Smooth muscle cell (in vitro differentiated cells): ENCODE measurements around the gene TYK2. TPM values are rescaled to one million over a fixed set of nuclear protein-coding genes. Genes with fewer than 3 reads are reported as not detected.
"Not testable (repeated sequence)": the region's sequence is repeated elsewhere in the genome, so short reads cannot be mapped to it uniquely, and the experiment has no call there.

Experiments used
- DNase-seq: peaks from one replicate; lab custom pipeline; 2025; ENCODE audit not compliant: unreplicated experiment; lab: John Stamatoyannopoulos, UW
- H2AFZ ChIP-seq: fragments of 200-600 bp; sonication (generic); 2 replicates; pipeline ENCODE4 v1.6.0; 2016; ENCODE audit warnings: antibody characterized with exemption, low read depth, mild to moderate bottlenecking
- H3F3A ChIP-seq: fragments of 200-600 bp; sonication (generic); 2 replicates; pipeline ENCODE4 v1.6.0; 2017; ENCODE audit warnings: antibody characterized with exemption, low read depth
- H3K27ac ChIP-seq: fragments of 200-600 bp; sonication (generic); 2 replicates; pipeline ENCODE4 v1.5.1; 2016; ENCODE audit warnings: low read depth, mild to moderate bottlenecking
- H3K27me3 ChIP-seq: fragments of 200-600 bp; sonication (generic); 2 replicates; pipeline ENCODE4 v1.6.1; 2016; ENCODE audit warnings: low read depth, mild to moderate bottlenecking
- H3K36me3 ChIP-seq: fragments of 200-600 bp; sonication (generic); 2 replicates; pipeline ENCODE4 v1.5.1; 2016; ENCODE audit warnings: low read depth
- H3K4me1 ChIP-seq: fragments of 200-600 bp; sonication (generic); 2 replicates; pipeline ENCODE4 v1.5.1; 2016; ENCODE audit warnings: low read depth
- H3K4me2 ChIP-seq: fragments of 200-600 bp; sonication (generic); 2 replicates; pipeline ENCODE4 v1.6.0; 2016; ENCODE audit warnings: mild to moderate bottlenecking
- H3K4me3 ChIP-seq: fragments of 200-600 bp; sonication (generic); 2 replicates; pipeline ENCODE4 v1.5.1; 2016; ENCODE audit warnings: mild to moderate bottlenecking
- H3K79me2 ChIP-seq: fragments of 200-600 bp; sonication (generic); 2 replicates; pipeline ENCODE4 v1.6.0; 2016; ENCODE audit warnings: low read depth, mild to moderate bottlenecking
- H3K9ac ChIP-seq: fragments of 200-600 bp; sonication (generic); 2 replicates; pipeline ENCODE4 v1.6.0; 2016; ENCODE audit warnings: low read depth
- H3K9me3 ChIP-seq: fragments of 200-600 bp; sonication (generic); replicated peaks from 2 replicates; pipeline ENCODE4 v1.5.1; 2016; ENCODE audit warnings: low read depth
- H4K20me1 ChIP-seq: fragments of 200-600 bp; sonication (generic); 2 replicates; pipeline ENCODE4 v1.6.0; 2016; ENCODE audit warnings: low read depth
- WGBS: methylation state at CpG from one replicate; pipeline ENCODE4 v1.1.7; 2016; ENCODE audit warnings: low lambda C conversion rate; 5-methylcytosine and 5-hydroxymethylcytosine counted together
- polyA plus RNA-seq: library from polyadenylated mRNA; unstranded; fragments of >200 nt; fragmentation: Nextera tagmentation; extraction: Ambion mirVana; gene quantifications from 2 replicates; pipeline ENCODE4 v1.2.1, GENCODE V29; 2016
- total RNA-seq: library from RNA; depleted of rRNA; stranded (reverse); fragments of >200 nt; gene quantifications from 2 replicates; pipeline ENCODE4 v1.2.3, GENCODE V29; 2014
- TF ChIP-seq, protein P1 (sequence below): fragments of 200-600 bp; sonication (generic); IDR thresholded peaks from 2 replicates; pipeline ENCODE4 v1.5.1; 2017; ENCODE audit warnings: borderline replicate concordance, mild to moderate bottlenecking, antibody characterized with exemption; ENCODE audit not compliant: insufficient read depth, poor library complexity, severe bottlenecking

TYK2 gene
- total and polyA plus RNA-seq, 2 experiments from 2014 or later = 53.1 to 98.4 TPM

- Histone ChIP-seq H3F3A (no peaks in the 10 kb centered on the region), H4K20me1 (no peaks in the 10 kb centered on the region), H2AFZ (no peak overlapping the region), H3K79me2 (no peaks in the 10 kb centered on the region), H3K27ac (no peak overlapping the region), H3K4me2 (no peak overlapping the region), H3K9me3 (no peaks in the 10 kb centered on the region), H3K4me1 (no peaks in the 10 kb centered on the region), H3K36me3 (no peaks in the 10 kb centered on the region), H3K9ac (no peak overlapping the region), H3K27me3 (no peaks in the 10 kb centered on the region), H3K4me3 (no peak overlapping the region)
- DNase-seq = no peak
- 91% methylated on average over 5 of the region's 5 CpGs for WGBS
- TF ChIP-seq, protein P1, sequence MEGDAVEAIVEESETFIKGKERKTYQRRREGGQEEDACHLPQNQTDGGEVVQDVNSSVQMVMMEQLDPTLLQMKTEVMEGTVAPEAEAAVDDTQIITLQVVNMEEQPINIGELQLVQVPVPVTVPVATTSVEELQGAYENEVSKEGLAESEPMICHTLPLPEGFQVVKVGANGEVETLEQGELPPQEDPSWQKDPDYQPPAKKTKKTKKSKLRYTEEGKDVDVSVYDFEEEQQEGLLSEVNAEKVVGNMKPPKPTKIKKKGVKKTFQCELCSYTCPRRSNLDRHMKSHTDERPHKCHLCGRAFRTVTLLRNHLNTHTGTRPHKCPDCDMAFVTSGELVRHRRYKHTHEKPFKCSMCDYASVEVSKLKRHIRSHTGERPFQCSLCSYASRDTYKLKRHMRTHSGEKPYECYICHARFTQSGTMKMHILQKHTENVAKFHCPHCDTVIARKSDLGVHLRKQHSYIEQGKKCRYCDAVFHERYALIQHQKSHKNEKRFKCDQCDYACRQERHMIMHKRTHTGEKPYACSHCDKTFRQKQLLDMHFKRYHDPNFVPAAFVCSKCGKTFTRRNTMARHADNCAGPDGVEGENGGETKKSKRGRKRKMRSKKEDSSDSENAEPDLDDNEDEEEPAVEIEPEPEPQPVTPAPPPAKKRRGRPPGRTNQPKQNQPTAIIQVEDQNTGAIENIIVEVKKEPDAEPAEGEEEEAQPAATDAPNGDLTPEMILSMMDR = no peak
These were observed 40.4 kb downstream of the TYK2 start for GRCh38 chr19:10339977-10340376.

- TF ChIP-seq, protein P1 = no peak
- Histone ChIP-seq H3F3A (no peaks in the 10 kb centered on the region), H4K20me1 (no peaks in the 10 kb centered on the region), H3K4me1 (no peaks in the 10 kb centered on the region), H3K79me2 (no peaks in the 10 kb centered on the region), H3K9me3 (no peaks in the 10 kb centered on the region), H3K27me3 (no peaks in the 10 kb centered on the region), H3K27ac (no peak within 1 kb of the TSS), H3K4me2 (no peak within 1 kb of the TSS), H3K36me3 (no peaks in the 10 kb centered on the region), H2AFZ (no peak within 1 kb of the TSS), H3K4me3 (no peak within 1 kb of the TSS), H3K9ac (no peak within 1 kb of the TSS)
- WGBS = 68% methylated on average over 13 of the region's 14 CpGs
- no peak for DNase-seq
These were observed 40.9 kb downstream of the TYK2 start, which contains the start of gene ICAM3 for GRCh38 chr19:10339380-10339960. Gene ICAM3, minus strand, starts transcription at chr19:10339624. Its CDS starts 10 bp downstream, at chr19:10339614.

DNA sequence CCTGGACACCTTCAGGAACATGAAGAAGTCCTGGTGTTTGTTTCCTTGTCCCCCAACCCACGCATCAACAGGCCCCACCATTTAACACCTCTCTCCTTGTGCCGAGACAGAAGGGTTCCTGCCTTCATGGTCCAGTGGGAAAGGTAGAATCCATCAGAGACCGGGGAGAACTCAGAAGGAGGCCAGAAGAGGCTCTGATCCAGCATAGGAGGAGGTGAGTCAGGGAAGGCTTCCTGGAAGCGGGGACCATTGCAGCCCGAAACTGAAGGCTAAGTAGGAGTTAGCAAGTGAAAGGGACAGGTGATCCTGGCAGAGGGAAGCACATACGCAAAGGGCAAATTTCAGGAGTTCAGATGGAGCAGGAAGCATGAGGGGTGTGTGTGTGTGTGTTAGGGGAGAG, 41.4 kb downstream of the TYK2 start:
- WGBS = 85% methylated on average over 6 of the region's 6 CpGs
- Histone ChIP-seq H3K9me3 (no peaks in the 10 kb centered on the region), H2AFZ (no peak overlapping the region), H3K36me3 (no peaks in the 10 kb centered on the region), H3F3A (no peaks in the 10 kb centered on the region), H3K4me2 (no peak overlapping the region), H3K27ac (no peak overlapping the region), H3K9ac (no peak overlapping the region), H3K27me3 (no peaks in the 10 kb centered on the region), H3K4me1 (no peaks in the 10 kb centered on the region), H3K79me2 (no peaks in the 10 kb centered on the region), H4K20me1 (no peaks in the 10 kb centered on the region), H3K4me3 (no peak overlapping the region)
- TF ChIP-seq, protein P1 = no peak
- no peak for DNase-seq

- H3K27ac ChIP-seq, H3K27me3 ChIP-seq, DNase-seq, H3K4me2 ChIP-seq, H2AFZ ChIP-seq, H3K9me3 ChIP-seq, H3K36me3 ChIP-seq, H3K4me1 ChIP-seq, H3K9ac ChIP-seq, H3F3A ChIP-seq, H3K4me3 ChIP-seq: not testable (repeated sequence)
- H4K20me1 ChIP-seq = peaks cover 13% of the 10 kb centered on the region
- WGBS = 78% methylated on average over 9 of the region's 9 CpGs
- H3K79me2 ChIP-seq = peaks cover 15% of the 10 kb centered on the region
These were observed 43.6 kb downstream of the TYK2 start for GRCh38 chr19:10336725-10337124.
